Measurements from ENCODE around the gene RNF10. TPM values are rescaled to one million over a fixed set of nuclear protein-coding genes. Genes with fewer than 3 reads are reported as not detected.
"Not testable (repeated sequence)": the region's sequence is repeated elsewhere in the genome, so short reads cannot be mapped to it uniquely, and the experiment has no call there.

Gene RNF10
- 60.8 and 74.8 TPM in 2 replicates for total RNA-seq (2014; rRNA removed; shearing (Covaris generic))

- DNase-seq (ENCODE audit: low read depth), result peak; percentile 82
Measured at GRCh38 chr12:120534203-120534702, at the start of gene RNF10. Gene RNF10 (plus strand): TSS chr12:120534356. CDS start chr12:120534812, 456 bp downstream.

DNA sequence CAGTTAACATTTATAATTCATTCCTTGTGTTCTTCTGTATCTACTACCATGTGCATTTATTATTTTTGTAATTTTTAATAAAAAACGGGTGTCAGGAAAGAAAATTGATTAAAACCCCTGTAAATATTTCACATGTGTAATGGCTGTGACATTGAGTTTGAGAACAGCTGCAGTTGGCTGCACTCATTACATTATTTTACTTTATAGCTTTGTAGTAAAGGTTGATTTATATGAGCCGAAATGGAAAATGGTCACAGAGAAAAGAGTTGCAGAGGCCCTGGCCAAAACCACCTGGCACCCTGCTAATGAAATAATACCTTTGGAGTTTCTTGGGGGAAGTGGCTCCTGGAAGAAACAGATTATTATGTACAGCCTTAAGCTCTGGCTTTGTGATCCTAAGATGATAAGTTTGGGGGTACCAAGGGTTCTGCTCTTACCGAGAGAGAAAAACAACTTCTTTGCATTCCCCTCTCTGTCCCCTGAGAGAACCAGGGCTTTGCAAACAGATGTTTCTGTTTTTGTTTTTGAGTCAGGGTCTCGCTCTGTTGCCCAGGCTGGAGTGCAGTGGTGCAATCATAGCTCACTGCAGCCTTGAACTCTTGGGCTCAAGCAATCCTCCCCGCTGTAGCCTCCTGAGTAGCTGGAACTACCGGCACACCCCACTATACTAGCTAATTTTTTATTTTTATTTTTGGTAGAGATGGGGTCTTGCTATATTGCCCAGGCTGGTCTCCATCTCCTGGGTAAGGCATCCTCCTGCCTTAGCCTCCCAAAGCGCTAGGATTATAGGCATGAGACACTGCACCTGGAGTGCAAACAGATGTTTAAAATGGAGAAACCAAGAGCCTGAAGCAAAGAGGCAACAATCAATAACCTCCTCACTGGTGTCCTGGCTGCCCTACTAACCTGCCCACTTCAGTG lies 47.9 kb upstream of the RNF10 start:
- DNase-seq (ENCODE audit: low read depth), result no peak

GRCh38 chr12:120487552-120487951 lies 46.6 kb upstream of the RNF10 start:
- DNase-seq (ENCODE audit: low read depth), result not testable (repeated sequence)

DNA sequence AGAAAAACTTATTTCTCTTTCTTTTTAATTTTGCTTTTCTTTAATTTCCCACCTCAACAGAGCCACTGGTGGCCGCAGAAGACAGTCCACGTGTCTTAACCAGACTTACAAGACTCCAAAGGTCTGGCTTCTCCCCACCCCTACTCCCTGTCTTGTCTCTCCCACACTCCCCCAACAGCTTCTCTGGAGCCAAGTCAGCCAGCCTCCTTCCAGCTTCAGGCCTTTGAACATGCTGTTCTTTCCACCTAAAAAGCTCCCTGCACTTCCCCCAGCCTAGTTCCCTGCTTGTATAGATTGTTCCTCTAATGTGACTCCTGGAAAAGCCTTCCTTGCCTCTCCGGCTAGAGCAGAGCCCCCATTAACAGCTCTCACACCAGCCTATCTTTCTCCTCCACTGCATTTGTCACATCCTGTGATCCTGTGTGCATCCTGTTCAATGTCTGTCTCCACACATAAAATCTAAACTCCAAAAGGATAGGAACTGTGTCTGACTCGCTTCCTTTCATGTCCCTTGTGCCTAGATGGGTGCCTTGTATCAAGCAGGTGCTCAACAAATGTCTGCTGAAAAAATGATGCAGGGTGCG lies 46.0 kb upstream of the RNF10 start:
- no peak for DNase-seq (ENCODE audit: low read depth)

GRCh38 chr12:120489018-120489417 lies 45.1 kb upstream of the RNF10 start:
- DNase-seq (ENCODE audit: low read depth), result no peak

GRCh38 chr12:120490325-120490724 lies 43.8 kb upstream of the RNF10 start:
- DNase-seq (ENCODE audit: low read depth), result no peak

- no peak for DNase-seq (ENCODE audit: low read depth)
Measured at GRCh38 chr12:120490833-120491512, 43.2 kb upstream of the RNF10 start.

DNA sequence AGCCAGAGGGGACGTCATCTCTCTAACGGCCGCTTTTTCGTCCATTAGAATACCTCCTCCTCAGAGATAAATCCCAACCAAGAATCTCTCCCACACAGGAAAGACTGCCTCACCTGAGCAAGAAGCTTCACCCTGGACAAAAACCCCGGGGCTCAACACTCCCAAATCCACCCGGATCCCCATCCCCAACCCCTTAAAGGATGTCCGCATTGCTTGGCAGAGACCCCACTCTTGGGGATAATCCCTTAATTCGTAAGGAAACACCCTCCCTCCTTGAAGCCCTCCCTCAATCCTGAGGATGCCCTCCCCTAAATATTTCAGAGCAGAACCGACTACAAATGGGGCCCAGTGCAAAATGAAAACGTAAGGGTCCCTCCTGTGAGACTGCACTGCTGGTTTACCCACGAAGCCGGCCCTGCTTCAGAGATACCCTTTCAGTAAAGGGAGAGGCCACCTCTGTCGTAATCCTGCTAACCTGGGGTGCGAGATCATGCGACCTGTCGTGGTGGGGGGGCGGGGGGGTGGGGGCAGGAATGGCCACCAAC lies 38.9 kb upstream of the RNF10 start:
- no peak for DNase-seq (ENCODE audit: low read depth)

DNA sequence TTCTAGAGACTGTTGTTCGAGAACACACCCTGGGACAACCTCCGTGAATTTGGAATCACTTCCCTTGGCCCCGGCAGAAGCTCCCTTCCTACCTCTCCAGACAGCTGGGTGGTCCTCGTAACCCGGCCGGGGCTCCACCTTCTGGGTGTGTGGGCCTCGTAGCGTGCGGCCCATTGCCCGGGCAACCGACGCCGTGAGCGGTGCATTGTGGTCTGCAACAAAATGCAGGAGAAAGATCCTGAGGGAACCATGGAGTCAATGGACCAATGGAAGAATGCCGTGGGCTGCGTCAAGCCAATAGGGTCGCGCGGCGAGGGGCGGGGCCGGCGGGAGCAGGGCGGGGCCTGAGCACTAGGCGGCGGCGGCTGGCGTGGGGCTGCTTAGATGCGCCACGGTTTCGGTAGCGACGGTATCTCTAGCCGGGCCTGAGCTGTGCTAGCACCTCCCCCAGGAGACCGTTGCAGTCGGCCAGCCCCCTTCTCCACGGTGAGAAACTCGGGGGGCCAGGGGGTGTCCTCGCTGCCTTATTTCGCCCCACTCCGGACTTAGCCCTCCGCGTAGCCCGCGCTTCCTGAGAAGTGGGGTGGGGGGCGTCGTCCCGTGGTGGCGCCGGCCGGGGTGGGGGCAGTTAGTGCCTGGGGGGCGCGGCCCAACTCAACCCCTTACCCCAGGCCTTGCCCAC lies 38.3 kb upstream of the RNF10 start, which contains the start of gene DYNLL1:
DYNLL1 (plus strand) TSS at position 383 of the 682 bp plus-strand sequence. CDS start 309 bp downstream, outside the sequence.
- DNase-seq (ENCODE audit: low read depth), result peak; percentile 92

- DNase-seq (ENCODE audit: low read depth), result peak; percentile 59
Measured at GRCh38 chr12:120496413-120497340, 37.5 kb upstream of the RNF10 start.

DNA sequence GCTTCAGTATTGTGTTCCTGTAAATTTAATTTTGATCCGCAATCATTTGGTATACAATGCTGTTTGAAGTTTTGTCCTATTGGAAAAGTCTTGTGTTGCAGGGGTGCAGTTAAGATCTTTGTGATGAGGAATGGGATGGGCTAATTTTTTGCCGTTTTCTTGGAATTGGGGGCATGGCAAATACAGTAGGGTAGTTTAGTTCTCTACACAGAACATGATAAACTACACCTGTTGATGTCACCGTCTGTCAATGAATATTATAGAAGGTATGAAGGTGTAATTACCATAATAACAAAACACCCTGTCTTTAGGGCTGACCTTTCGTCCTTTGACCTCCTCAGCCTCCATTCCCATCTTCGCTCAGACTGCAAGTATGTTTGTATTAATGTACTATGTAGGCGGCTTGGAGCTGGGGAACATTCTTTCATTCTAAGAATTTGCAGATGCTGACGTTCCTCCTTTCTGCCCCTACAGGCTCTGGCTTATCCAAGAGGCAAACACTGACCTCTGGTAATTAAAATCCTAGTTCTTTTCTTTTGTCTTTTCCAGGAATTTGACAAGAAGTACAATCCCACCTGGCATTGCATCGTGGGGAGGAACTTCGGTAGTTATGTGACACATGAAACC lies 36.5 kb upstream of the RNF10 start:
- no peak for DNase-seq (ENCODE audit: low read depth)

DNA sequence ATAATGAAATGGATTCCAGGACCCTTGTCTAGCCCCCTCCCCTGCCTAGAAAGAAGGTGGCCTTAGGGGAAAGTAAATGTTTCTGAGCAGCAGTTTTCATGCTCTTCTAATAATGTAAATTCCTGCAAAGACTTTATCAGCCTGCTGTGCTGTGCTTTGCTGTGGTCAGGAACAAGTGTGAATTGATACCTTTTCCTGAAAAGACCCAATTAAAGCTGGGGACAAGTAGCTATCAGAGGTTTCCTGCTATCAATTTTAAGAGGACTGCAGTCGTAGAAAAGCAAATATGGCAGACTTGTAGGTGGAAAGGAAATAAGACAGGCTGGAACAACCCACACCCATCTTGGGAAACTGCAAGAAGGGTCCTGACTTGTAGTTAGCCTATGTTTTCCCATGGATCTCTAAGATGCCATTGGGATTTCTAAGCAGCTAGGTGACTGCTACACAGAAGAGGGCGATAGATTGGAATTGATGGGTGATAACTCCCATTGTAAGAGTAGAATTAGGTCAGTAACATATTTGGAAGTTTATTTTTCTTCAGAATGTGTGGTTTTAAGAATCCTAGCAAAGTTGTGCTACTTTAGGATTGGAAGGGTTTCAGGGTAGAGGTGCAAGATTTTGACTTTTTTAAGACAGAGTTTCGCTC lies 35.2 kb upstream of the RNF10 start:
- DNase-seq (ENCODE audit: low read depth), result no peak

GRCh38 chr12:120500581-120500980 lies 33.6 kb upstream of the RNF10 start:
- no peak for DNase-seq (ENCODE audit: low read depth)

DNA sequence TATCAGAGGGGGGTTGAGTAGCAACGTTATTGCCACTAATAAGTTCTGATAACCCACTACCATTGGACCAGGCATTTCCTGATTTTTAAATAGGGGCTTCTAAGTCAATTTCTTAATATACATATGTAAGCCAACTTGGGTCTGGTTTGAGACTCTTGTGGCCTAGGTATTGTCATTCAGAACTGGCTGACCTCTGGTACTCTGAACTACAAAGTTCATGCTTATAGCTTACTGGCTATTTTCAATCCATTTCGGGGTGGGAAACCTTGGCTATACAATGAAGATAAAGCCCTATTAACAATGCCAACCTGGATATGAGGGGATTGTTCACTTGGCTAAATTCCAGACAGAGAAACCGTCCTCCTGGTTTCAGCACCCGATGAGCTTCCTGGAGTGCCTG lies 29.6 kb upstream of the RNF10 start:
- no peak for DNase-seq (ENCODE audit: low read depth)

DNA sequence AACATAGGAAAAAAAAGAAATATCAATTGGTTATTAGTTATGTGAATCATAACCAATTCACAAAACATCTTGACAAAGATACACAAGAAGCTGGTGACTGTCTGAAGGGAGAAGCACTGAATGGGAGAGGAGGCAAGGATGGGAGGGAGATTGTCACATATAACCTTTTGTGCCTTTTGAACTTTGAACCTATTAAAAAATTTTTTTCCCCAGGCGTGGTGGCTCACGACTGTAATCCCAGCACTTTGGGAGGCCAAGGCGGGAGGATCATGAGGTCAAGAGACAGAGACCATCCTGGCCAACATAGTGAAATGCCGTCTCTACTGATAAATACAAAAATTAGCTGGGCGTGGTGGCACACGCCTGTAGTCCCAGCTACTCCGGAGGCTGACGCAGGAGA lies 25.6 kb upstream of the RNF10 start:
- no peak for DNase-seq (ENCODE audit: low read depth)

DNA sequence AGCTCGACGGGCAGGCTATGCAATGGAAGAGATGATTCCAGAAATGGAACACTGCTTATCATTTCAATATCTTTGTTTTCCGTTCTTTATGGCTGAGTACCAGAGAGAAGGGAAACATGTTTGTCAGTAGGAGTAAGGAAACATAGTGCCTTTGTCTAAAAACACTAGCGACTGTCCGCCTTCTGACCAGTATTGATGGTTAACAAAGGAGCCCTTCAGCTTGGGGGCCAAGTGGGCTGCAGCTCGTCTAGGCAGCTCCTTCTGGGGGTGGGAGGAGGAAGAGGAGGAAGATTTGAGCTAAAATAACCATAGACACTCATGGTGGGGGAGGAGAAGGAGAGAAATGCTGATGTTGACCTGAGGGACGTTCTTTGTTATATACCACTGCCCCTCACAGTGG lies 20.2 kb upstream of the RNF10 start:
- DNase-seq (ENCODE audit: low read depth), result no peak

DNA sequence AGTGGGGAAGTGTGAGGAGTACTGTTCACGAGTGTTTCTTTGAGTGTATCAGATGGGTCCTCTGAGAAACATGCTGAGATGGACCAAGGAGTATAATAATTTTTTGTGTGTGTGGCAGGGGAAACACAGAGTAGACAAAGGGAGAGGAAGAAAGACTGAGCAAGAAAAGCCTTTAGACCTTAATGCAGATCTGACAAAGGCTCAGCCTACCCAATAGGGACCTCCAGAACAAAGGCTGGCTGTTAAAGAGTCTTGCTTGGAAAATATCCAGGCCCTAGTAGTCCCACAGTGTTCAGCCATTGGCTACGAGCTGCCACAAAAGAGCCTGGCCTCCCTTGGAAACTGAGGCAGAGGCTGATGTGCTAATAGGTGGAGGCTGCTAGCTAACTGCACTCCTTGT lies 18.7 kb upstream of the RNF10 start:
- no peak for DNase-seq (ENCODE audit: low read depth)

DNA sequence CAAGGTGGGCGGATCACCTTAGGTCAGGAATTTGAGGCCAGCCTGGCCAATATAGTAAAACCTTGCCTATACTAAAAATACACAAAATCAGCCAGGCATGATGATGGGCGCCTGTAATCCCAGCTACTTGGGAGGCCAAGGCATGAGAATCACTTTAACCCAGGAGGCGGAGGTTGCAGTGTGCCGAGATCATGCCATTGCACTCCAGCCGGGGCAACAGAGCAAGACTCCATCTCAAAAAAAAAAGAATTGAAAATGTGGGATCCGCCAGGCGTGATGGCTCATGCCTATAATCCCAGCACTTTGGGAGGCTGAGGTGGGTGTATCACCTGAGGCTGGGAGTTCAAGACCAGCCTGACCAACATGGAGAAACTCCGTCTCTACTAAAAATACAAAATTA lies 14.8 kb upstream of the RNF10 start:
- DNase-seq (ENCODE audit: low read depth), result not testable (repeated sequence)

DNA sequence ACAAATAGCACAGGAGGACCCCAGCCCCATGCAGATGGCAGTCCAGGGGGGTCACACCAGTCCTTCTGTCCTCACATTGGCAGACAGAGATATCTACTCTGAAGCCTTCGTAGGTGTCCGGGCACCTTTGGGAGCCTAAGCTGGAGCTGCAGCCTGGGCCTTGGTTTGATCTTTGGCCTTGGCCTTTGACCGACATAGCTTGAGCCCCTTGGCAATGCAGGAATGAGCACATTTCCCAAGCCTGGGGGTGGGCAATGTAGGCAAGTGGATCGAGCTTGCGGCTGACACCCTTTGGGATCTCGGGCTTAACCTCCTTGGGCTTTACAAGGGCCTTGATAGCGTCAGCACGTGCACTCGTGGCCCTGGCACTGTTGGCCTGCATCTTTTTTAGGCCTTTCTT lies 11.6 kb upstream of the RNF10 start:
- DNase-seq (ENCODE audit: low read depth), result no peak

Data from RPMI7951 (cell line).